Measurements from ENCODE around the gene ASRGL1.

- TF ChIP-seq POLR2AphosphoS5 (IDR thresholded peaks at IDR 0.05): no peak
- TF ChIP-seq CTCF (IDR thresholded peaks at IDR 0.05): peak in 3 of 4 experiments; percentile 66 to 84 (median 68)
These were observed 3.1 kb downstream of the ASRGL1 start for GRCh38 chr11:62340269-62340901.
